Endothelial cell of umbilical vein (primary cell): Measurements from ENCODE around the gene SYNE1. TPM values are rescaled to one million over a fixed set of nuclear protein-coding genes. Genes with fewer than 3 reads are reported as not detected.

Source experiments
- BruUV-seq: library from RNA; stranded (reverse); fragments of 400-500 nt; replicated peaks from 2 replicates; lab custom pipeline; 2021; lab: Mats Ljungman, UMichigan
- CTCF ChIA-PET: fragments of 300-600, 350-600 bp; sonication (Branson Sonifier 250); formaldehyde crosslinking; loops from one replicate; lab custom pipeline; 2021; ENCODE audit warnings: antibody characterized with exemption, inconsistent platforms; lab: Charles Lee
- POLR2A ChIA-PET: fragments of 300-600, 350-600 bp; sonication (Branson Sonifier 250); formaldehyde crosslinking; loops from one replicate; lab custom pipeline; 2021; ENCODE audit warnings: antibody characterized with exemption, inconsistent platforms; lab: Charles Lee
- DNase-seq: peaks from one replicate; pipeline ENCODE4 v3.0.0-alpha.2; 2011; ENCODE audit warnings: low read depth, low spot score
- FAIRE-seq: peaks from 2 replicates; lab custom pipeline; 2011; peaks lifted over from hg19 to GRCh38; lab: Jason Lieb, UNC
- H2AFZ ChIP-seq: 2 replicates; pipeline ENCODE4 v1.6.0; 2012; ENCODE audit warnings: low read depth, low read length, control low read depth, inconsistent platforms
- H3K27ac ChIP-seq: 2 replicates; pipeline ENCODE4 v1.5.1; 2011; ENCODE audit warnings: low read depth, mild to moderate bottlenecking, control low read depth, low read length, moderate library complexity; ENCODE audit not compliant: insufficient read depth
- H3K27me3 ChIP-seq, 2 experiments: 2 replicates each; pipeline versions ENCODE4 v1.6.0 to v1.6.1; 2011; ENCODE audit warnings: low read length in 2 of 2, mixed read lengths in 1 of 2; ENCODE audit not compliant: control insufficient read depth in 2 of 2, insufficient read depth in 2 of 2
- H3K36me3 ChIP-seq, 2 experiments: 2 replicates in 1 of 2; 3 replicates in 1 of 2; pipeline ENCODE4 v1.5.1; 2011; ENCODE audit warnings: low read length in 2 of 2, mild to moderate bottlenecking in 1 of 2, moderate library complexity in 1 of 2; ENCODE audit not compliant: control insufficient read depth in 2 of 2, insufficient read depth in 2 of 2; ENCODE audit errors: extremely low read depth in 1 of 2
- H3K4me1 ChIP-seq: 3 replicates; pipeline ENCODE4 v1.5.1; 2011; ENCODE audit warnings: mild to moderate bottlenecking, low read length; ENCODE audit not compliant: control insufficient read depth, insufficient read depth; ENCODE audit errors: extremely low read depth
- H3K4me2 ChIP-seq: 2 replicates; pipeline ENCODE4 v1.6.1; 2011; ENCODE audit warnings: low read length, control low read depth, mixed read lengths; ENCODE audit not compliant: insufficient read depth
- H3K4me3 ChIP-seq, 3 experiments: fragments of 200-600 bp in 1 of 3; sonication (generic), shearing (Covaris generic) in 1 of 3; replicated peaks in 1 of 3; 2 replicates each; pipeline ENCODE4 v1.5.1; 2011 to 2016; ENCODE audit warnings: control low read depth in 3 of 3, low read length in 3 of 3, mild to moderate bottlenecking in 2 of 3, inconsistent platforms in 1 of 3, low read depth in 1 of 3, moderate library complexity in 1 of 3; ENCODE audit not compliant: insufficient read depth in 1 of 3
- H3K79me2 ChIP-seq: 2 replicates; pipeline ENCODE4 v1.6.0; 2012; ENCODE audit warnings: low read length, inconsistent platforms; ENCODE audit not compliant: control insufficient read depth, insufficient read depth
- H3K9ac ChIP-seq: replicated peaks from 2 replicates; pipeline ENCODE3; 2011; ENCODE audit warnings: low read length, control low read depth; ENCODE audit not compliant: insufficient read depth; ENCODE audit errors: extremely low read depth
- H3K9me1 ChIP-seq: replicated peaks from 3 replicates; pipeline ENCODE4 v1.6.0; 2011; ENCODE audit warnings: mild to moderate bottlenecking, low read length; ENCODE audit not compliant: control insufficient read depth, insufficient read depth; ENCODE audit errors: extremely low read depth
- H3K9me3 ChIP-seq: replicated peaks from 2 replicates; pipeline ENCODE4 v1.5.1; 2012; ENCODE audit warnings: low read length, inconsistent platforms; ENCODE audit not compliant: control insufficient read depth, insufficient read depth
- H4K20me1 ChIP-seq: replicated peaks from 2 replicates; pipeline ENCODE3; 2011; ENCODE audit warnings: mild to moderate bottlenecking, low read length; ENCODE audit not compliant: control insufficient read depth, insufficient read depth; ENCODE audit errors: extremely low read depth
- EZH2 ChIP-seq: IDR thresholded peaks from 2 replicates; pipeline ENCODE4 v1.6.1; 2012; ENCODE audit warnings: borderline replicate concordance, low read depth, mild to moderate bottlenecking, moderate library complexity, low read length, inconsistent platforms; ENCODE audit not compliant: severe bottlenecking
- FOS ChIP-seq: IDR thresholded peaks from 2 replicates; pipeline ENCODE4 v1.6.1; 2011; ENCODE audit warnings: mild to moderate bottlenecking, low read length, moderate library complexity, borderline replicate concordance; ENCODE audit not compliant: insufficient read depth
- GATA2 ChIP-seq: IDR thresholded peaks from 2 replicates; pipeline ENCODE4 v1.7.0; 2011; ENCODE audit warnings: low read depth, mild to moderate bottlenecking, moderate library complexity, mixed read lengths, low read length; ENCODE audit not compliant: insufficient read length, insufficient read depth
- JUN ChIP-seq: IDR thresholded peaks from 2 replicates; pipeline ENCODE4 v1.6.1; 2011; ENCODE audit warnings: borderline replicate concordance, low read depth; ENCODE audit not compliant: insufficient read length, insufficient read depth
- MYC ChIP-seq: IDR thresholded peaks from one replicate; pipeline ENCODE4 v1.6.1; 2011; ENCODE audit warnings: mild to moderate bottlenecking, low read depth, low read length
- POLR2A ChIP-seq: IDR thresholded peaks from 2 replicates; pipeline ENCODE4 v1.6.1; 2012; ENCODE audit warnings: low read depth, mild to moderate bottlenecking, control low read depth, low read length
- POLR2AphosphoS5 ChIP-seq: IDR thresholded peaks from 2 replicates; pipeline ENCODE4 v1.6.1; 2012; ENCODE audit warnings: low read depth, mild to moderate bottlenecking, control low read depth, low read length, moderate library complexity; ENCODE audit not compliant: insufficient read depth
- dilution Hi-C: fragments of 300-500 bp; cut with MboI; formaldehyde crosslinking; loops from one replicate; pipeline ENCODE4 v1.15.0; 2019; ENCODE audit warnings: low sequenced_read_pairs; ENCODE audit not compliant: extremely low pct_ligation_motif_present
- intact Hi-C: fragments of 100-400 bp; cut with micrococcal nuclease; formaldehyde crosslinking; loops from one replicate; pipeline ENCODE4 v1.10.0; 2022
- polyA plus RNA-seq, 4 experiments: library from polyadenylated mRNA; depleted of rRNA in 3 of 4; stranded (reverse) in 3 of 4; unstranded in 1 of 4; fragments of >200 nt; gene quantifications; 2 replicates each; pipeline versions ENCODE4 v1.2.1 to v1.2.3, GENCODE V29; 2011 to 2012; ENCODE audit warnings: missing spikeins in 1 of 4
- total RNA-seq: library from RNA; stranded (reverse); gene quantifications from 2 replicates; pipeline ENCODE4 v1.2.3, GENCODE V29; 2021
- TF ChIP-seq, protein P1 (sequence below), 2 donors: IDR thresholded peaks; 1 replicate in 1 of 2; 2 replicates in 1 of 2; pipeline ENCODE4 v1.5.1; 2011; ENCODE audit warnings: low read length in 2 of 2, mild to moderate bottlenecking in 2 of 2, moderate library complexity in 2 of 2, control low read depth in 1 of 2, inconsistent platforms in 1 of 2, low read depth in 1 of 2; ENCODE audit not compliant: insufficient read depth in 1 of 2; ENCODE audit errors: extremely low read depth in 1 of 2
- TF ChIP-seq, protein P2 (sequence below): IDR thresholded peaks from 2 replicates; pipeline ENCODE4 v1.6.1; 2011; ENCODE audit not compliant: insufficient read depth, insufficient read length

SYNE1 gene
- total and polyA plus RNA-seq, 2 donors (not counting 3 experiments of a cell fraction or from before 2014, with no cell fraction given) = 26.5 to 52.3 TPM

DNA sequence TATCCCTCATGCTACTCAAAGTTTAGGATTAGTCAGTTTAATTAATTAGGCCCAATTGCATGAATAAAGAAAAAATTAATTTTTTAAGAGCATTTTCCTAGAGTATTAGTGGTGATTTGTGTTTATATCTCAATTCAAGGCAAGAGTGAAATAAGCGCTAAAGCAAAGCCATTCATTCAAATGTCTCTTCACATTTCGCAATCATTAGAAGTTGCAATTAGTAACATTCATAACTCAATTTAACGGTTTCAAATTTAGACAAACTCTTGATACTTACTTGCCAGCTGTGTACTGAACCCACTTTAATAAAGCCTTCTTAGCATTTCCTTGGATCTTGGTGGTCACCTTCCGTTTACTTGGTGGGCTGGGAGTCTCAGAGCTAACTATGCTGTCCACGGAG is 127.2 kb downstream of the SYNE1 start:
- Histone ChIP-seq H3K4me1 (no peaks in the 10 kb centered on the region), H3K27me3 (no peaks in the 10 kb centered on the region), H3K36me3 (no peaks in the 10 kb centered on the region), H3K79me2 (no peaks in the 10 kb centered on the region), H4K20me1 (no peaks in the 10 kb centered on the region), H3K27ac (no peak overlapping the region), H3K9me1 (no peaks in the 10 kb centered on the region), H3K9me3 (no peaks in the 10 kb centered on the region), H2AFZ (no peak overlapping the region), H3K4me2 (no peak overlapping the region), H3K9ac (no peak overlapping the region), H3K4me3 (no peak overlapping the region)
- TF ChIP-seq, protein P1, sequence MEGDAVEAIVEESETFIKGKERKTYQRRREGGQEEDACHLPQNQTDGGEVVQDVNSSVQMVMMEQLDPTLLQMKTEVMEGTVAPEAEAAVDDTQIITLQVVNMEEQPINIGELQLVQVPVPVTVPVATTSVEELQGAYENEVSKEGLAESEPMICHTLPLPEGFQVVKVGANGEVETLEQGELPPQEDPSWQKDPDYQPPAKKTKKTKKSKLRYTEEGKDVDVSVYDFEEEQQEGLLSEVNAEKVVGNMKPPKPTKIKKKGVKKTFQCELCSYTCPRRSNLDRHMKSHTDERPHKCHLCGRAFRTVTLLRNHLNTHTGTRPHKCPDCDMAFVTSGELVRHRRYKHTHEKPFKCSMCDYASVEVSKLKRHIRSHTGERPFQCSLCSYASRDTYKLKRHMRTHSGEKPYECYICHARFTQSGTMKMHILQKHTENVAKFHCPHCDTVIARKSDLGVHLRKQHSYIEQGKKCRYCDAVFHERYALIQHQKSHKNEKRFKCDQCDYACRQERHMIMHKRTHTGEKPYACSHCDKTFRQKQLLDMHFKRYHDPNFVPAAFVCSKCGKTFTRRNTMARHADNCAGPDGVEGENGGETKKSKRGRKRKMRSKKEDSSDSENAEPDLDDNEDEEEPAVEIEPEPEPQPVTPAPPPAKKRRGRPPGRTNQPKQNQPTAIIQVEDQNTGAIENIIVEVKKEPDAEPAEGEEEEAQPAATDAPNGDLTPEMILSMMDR (IDR thresholded peaks at IDR 0.05; ENCODE audit: extremely low read depth in 1 of 2, insufficient read depth in 1 of 2, low read depth in 1 of 2, low read length in 2 of 2) = no peak
- TF ChIP-seq MYC = no peak
- TF ChIP-seq GATA2 = no peak
- TF ChIP-seq EZH2 = no peak
- TF ChIP-seq FOS = no peak
- TF ChIP-seq, protein P2, sequence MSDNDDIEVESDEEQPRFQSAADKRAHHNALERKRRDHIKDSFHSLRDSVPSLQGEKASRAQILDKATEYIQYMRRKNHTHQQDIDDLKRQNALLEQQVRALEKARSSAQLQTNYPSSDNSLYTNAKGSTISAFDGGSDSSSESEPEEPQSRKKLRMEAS = no peak
- TF ChIP-seq POLR2AphosphoS5 = no peak
- TF ChIP-seq POLR2A = no peak
- no peak for TF ChIP-seq JUN
- FAIRE-seq (no peak), DNase-seq (no peak)
- POLR2A ChIA-PET = no interaction called here
- intact Hi-C loops (no loop called here), dilution Hi-C loops (no loop called here)
- no TSS peak for BruUV-seq
- CTCF ChIA-PET = interaction anchor here (0.7 to 1.3 kb wide), 4 partner anchors 11 to 118 kb away, joined by 3 to 5 read pairs (median 4); no protein-coding TSS in a partner anchor
